Measurements from ENCODE around the gene PCCA.
"Not testable (repeated sequence)": the region's sequence is repeated elsewhere in the genome, so short reads cannot be mapped to it uniquely, and the experiment has no call there.

Gene PCCA

GRCh38 chr13:100139817-100140216 is 50.9 kb downstream of the PCCA start:
- DNase-seq (ENCODE audit: low spot score): no peak

- no peak for DNase-seq (ENCODE audit: low spot score)
These were observed 51.5 kb downstream of the PCCA start for GRCh38 chr13:100140441-100140840.

- not testable (repeated sequence) for DNase-seq (ENCODE audit: low spot score)
These were observed 52.6 kb downstream of the PCCA start for GRCh38 chr13:100141461-100141961.

- DNase-seq (ENCODE audit: low spot score): no peak
These were observed 57.6 kb downstream of the PCCA start for GRCh38 chr13:100146534-100146933.

- no peak for DNase-seq (ENCODE audit: low spot score)
These were observed 58.9 kb downstream of the PCCA start for GRCh38 chr13:100147825-100148224.

- no peak for DNase-seq (ENCODE audit: low spot score)
These were observed 59.5 kb downstream of the PCCA start for GRCh38 chr13:100148422-100148821.

- DNase-seq (ENCODE audit: low spot score): no peak
These were observed 60.5 kb downstream of the PCCA start for GRCh38 chr13:100149389-100149788.

GRCh38 chr13:100150711-100151110 is 61.8 kb downstream of the PCCA start:
- DNase-seq (ENCODE audit: low spot score): not testable (repeated sequence)

- no peak for DNase-seq (ENCODE audit: low spot score)
These were observed 66.0 kb downstream of the PCCA start for GRCh38 chr13:100154842-100155416.

GRCh38 chr13:100156788-100157187 is 67.9 kb downstream of the PCCA start:
- no peak for DNase-seq (ENCODE audit: low spot score)

GRCh38 chr13:100158569-100158968 is 69.7 kb downstream of the PCCA start:
- DNase-seq (ENCODE audit: low spot score): no peak

- no peak for DNase-seq (ENCODE audit: low spot score)
These were observed 70.7 kb downstream of the PCCA start for GRCh38 chr13:100159584-100159983.

GRCh38 chr13:100160450-100160849 is 71.6 kb downstream of the PCCA start:
- DNase-seq (ENCODE audit: low spot score): no peak

- DNase-seq (ENCODE audit: low spot score): no peak
These were observed 74.5 kb downstream of the PCCA start for GRCh38 chr13:100163375-100163774.

GRCh38 chr13:100173203-100173602 is 84.3 kb downstream of the PCCA start:
- peak; percentile 27 for DNase-seq (ENCODE audit: low spot score)

- DNase-seq (ENCODE audit: low spot score): not testable (repeated sequence)
These were observed 85.6 kb downstream of the PCCA start for GRCh38 chr13:100174455-100174854.

GRCh38 chr13:100175078-100175802 is 86.3 kb downstream of the PCCA start:
- no peak for DNase-seq (ENCODE audit: low spot score)

- DNase-seq (ENCODE audit: low spot score): no peak
These were observed 86.9 kb downstream of the PCCA start for GRCh38 chr13:100175803-100176182.

GRCh38 chr13:100176801-100177400 is 88.0 kb downstream of the PCCA start:
- peak; percentile 16 for DNase-seq (ENCODE audit: low spot score)

GRCh38 chr13:100178309-100178708 is 89.4 kb downstream of the PCCA start:
- DNase-seq (ENCODE audit: low spot score): no peak

- no peak for DNase-seq (ENCODE audit: low spot score)
These were observed 90.4 kb downstream of the PCCA start for GRCh38 chr13:100179276-100179675.

- no peak for DNase-seq (ENCODE audit: low spot score)
These were observed 94.1 kb downstream of the PCCA start for GRCh38 chr13:100182900-100183490.
